22Rv1 (cell line): ENCODE measurements around the gene KCNIP1.

Experiments
- ZFX ChIP-seq: fragments of 450-650 bp; IDR thresholded peaks from 2 replicates; pipeline ENCODE4 v1.6.1; 2017; ENCODE audit warnings: antibody characterized with exemption, borderline replicate concordance
- TF ChIP-seq, protein P1 (sequence below): fragments of 450-650 bp; IDR thresholded peaks from 2 replicates; pipeline ENCODE4 v1.5.1; 2017; ENCODE audit warnings: mild to moderate bottlenecking

DNA sequence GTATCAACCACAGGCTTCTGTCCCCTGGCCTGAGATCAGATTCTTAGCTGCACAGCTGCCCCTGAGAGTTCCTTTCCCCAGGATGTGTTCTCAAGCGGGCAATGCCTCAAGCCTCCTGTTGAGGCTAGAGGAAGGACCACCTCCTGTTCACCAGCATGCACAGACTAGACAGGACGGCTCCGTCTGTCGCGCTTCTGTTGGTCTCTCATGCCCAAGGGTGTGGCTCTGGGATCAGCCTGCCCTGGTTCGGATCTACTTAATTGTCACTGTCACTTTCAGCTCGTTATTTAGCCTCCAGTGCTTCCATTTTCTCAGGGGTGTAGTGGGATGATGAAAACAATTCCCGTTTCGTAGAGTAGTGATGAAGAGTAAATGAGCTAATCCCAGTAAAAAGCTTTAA, 103.1 kb downstream of the KCNIP1 start:
- TF ChIP-seq, protein P1, sequence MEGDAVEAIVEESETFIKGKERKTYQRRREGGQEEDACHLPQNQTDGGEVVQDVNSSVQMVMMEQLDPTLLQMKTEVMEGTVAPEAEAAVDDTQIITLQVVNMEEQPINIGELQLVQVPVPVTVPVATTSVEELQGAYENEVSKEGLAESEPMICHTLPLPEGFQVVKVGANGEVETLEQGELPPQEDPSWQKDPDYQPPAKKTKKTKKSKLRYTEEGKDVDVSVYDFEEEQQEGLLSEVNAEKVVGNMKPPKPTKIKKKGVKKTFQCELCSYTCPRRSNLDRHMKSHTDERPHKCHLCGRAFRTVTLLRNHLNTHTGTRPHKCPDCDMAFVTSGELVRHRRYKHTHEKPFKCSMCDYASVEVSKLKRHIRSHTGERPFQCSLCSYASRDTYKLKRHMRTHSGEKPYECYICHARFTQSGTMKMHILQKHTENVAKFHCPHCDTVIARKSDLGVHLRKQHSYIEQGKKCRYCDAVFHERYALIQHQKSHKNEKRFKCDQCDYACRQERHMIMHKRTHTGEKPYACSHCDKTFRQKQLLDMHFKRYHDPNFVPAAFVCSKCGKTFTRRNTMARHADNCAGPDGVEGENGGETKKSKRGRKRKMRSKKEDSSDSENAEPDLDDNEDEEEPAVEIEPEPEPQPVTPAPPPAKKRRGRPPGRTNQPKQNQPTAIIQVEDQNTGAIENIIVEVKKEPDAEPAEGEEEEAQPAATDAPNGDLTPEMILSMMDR: no peak
- no peak for TF ChIP-seq ZFX
